GM18520 (cell line): ENCODE measurements around the gene TOP1.

Experiments
- ATAC-seq: cut with Tn5 transposase; IDR thresholded peaks from one replicate; pipeline ENCODE4 v1.9.1; 2021; ENCODE audit not compliant: unreplicated experiment

The TOP1 gene

GRCh38 chr20:41166201-41167117 lies 137.8 kb downstream of the TOP1 start:
- ATAC-seq, result no peak

DNA sequence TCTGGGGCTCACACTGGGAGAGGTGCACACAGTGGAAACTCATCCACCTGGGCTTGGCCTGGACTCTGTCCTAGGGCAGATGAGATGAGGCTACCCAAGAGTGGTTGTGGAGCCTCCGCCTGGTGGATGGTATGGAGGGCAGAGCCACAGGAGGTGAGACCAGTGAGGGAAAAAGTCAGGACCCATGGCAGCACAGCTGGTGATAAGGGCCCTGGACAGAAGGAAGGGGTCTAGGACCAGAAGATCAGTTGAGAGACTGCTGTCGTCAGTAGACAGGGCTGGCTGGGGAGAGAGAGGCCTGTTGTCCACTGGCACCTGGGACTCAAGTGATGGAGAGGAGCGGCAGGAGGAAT lies 138.5 kb downstream of the TOP1 start:
- no peak for ATAC-seq

- ATAC-seq, result no peak
Measured at GRCh38 chr20:41167481-41168253, 139.0 kb downstream of the TOP1 start.

DNA sequence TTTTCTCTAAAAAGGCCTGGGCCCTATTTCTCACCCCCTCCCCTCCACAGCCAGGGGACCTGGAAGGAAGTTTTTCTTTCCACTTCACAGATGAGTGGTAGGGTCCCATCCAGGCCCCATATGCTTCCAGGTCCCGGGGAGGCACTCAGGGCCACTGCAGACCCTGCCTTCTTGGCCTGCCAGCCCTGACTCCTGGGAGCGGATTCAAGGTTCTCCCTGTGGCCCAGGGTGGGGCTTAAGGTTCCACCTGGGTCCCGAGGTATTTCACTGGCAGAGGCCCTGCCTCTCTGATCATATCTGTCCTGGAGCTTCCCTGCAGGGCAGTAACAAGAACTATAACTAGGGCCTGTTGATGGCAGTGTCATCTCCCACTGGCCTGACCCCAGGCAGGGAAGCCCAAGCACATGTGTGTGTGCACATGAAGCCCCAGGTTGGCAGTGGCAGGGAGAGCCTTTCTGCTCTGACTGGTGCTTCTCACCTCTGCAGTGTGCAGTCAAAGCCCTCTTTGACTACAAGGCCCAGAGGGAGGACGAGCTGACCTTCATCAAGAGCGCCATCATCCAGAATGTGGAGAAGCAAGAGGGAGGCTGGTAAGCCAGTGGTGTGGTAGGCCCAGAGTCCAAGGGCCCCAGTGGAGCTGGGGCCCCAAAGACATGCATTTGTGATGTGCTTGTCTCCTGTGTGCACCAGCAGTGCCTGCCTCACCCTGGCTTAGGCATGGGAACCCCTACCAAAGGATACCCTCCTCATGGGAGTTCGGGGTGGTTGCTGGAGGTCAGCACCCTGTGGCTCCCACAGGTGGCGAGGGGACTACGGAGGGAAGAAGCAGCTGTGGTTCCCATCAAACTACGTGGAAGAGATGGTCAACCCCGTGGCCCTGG lies 139.9 kb downstream of the TOP1 start:
- ATAC-seq, result no peak

- no peak for ATAC-seq
Measured at GRCh38 chr20:41169162-41169690, 140.6 kb downstream of the TOP1 start.

DNA sequence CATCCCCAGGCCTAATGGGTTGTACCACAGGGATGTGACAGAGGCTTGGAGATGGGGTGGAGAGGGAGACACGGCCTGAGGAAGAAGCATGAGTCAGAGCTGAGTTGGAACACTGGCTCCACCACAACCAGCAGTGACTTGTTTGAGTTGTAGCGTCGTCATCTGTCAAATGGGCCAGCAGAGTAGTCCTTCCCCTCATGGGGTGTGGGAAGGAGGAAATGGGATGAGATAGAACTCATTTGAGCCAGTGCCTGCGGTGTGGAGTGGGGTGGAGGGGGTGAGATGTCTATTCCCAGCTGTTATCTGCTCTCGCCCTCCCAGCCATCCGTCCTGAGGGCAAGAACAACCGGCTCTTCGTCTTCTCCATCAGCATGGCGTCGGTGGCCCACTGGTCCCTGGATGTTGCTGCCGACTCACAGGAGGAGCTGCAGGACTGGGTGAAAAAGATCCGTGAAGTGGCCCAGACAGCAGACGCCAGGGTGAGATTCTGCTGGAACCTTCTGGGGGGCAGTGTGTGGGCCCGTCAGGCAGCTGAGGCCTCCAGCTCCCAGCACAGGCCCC lies 141.2 kb downstream of the TOP1 start:
- no peak for ATAC-seq

DNA sequence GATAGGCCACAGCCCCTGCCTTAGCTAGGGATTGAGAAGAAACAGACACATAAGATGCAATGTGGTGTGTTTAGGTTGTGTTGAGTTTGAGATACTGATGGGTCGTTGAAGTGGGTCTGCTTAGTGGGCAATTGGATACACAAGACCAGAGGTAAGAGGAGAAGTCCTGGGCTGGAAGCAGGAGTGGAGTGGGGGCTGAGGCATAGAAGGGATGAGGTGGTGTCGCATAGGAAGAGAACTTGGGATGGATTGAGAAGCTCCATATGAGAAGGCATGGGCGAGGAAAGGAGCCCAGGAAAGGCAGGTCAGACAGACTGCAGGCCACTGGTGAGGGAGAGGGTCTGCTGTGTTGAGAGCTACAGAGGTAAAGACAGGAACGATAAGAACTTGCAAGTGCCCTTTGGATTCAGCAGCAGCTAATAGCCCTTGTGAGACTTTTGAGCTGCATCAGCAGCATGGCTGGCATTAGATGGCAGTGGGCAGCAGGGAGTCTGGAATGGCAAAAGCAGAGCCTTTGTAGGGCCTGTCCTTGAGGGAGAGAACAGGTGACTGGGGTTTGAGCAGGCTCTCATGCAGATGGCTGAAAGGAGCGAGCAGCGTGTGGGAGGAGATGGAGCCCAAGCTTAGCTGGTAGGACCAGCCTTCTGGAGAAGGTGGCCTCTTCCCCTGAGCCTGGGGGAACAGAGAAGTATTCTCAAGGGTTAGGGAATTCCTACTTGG lies 141.9 kb downstream of the TOP1 start:
- no peak for ATAC-seq

DNA sequence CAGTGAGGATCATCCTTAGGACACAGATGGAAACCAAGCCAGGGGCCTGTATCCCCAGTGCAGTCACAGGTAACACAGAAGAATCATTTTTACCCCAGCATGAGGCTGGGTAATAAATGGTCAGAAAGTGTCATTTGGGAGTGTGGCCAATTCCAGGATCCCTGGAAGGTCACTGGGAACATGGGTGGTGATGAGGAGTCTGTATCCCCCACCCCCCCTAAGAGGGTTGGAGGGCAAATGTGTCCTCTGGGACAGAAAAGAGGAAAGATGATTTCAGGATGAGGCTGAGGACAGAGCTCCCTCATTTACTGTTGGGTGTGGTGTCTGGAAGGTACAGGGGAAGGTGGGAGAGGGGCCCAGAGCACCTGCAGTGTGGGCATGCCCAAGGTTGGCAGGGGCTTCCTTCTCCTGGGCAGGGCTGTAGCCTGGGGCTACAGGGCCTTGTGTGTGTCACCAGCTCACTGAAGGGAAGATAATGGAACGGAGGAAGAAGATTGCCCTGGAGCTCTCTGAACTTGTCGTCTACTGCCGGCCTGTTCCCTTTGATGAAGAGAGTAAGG lies 143.2 kb downstream of the TOP1 start:
- no peak for ATAC-seq

DNA sequence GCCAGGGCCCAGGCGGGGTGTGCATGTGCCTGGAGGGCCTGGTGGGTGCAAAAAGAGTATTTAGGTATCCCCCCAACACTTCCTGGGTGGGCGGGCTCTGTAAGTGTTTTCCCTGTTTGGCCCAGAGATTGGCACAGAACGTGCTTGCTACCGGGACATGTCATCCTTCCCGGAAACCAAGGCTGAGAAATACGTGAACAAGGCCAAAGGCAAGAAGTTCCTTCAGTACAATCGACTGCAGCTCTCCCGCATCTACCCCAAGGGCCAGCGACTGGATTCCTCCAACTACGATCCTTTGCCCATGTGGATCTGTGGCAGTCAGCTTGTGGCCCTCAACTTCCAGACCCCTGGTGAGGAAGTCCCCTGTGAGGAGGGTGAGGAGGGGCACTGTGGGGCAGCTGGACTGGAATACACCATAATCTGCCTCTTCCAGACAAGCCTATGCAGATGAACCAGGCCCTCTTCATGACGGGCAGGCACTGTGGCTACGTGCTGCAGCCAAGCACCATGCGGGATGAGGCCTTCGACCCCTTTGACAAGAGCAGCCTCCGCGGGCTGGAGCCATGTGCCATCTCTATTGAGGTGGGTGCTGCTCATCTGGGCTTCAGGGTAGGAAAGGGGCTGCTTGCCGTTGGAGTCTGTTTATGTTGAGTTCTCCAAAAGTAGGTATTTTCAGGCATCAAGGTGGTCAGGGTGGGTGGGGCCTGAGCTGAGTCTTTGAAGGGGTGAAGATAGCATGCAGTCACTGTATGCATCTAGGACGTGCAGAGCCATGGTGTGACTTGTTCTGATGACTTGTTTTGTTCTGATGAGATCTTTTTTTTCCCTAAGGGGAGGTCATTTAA lies 143.9 kb downstream of the TOP1 start:
- no peak for ATAC-seq

DNA sequence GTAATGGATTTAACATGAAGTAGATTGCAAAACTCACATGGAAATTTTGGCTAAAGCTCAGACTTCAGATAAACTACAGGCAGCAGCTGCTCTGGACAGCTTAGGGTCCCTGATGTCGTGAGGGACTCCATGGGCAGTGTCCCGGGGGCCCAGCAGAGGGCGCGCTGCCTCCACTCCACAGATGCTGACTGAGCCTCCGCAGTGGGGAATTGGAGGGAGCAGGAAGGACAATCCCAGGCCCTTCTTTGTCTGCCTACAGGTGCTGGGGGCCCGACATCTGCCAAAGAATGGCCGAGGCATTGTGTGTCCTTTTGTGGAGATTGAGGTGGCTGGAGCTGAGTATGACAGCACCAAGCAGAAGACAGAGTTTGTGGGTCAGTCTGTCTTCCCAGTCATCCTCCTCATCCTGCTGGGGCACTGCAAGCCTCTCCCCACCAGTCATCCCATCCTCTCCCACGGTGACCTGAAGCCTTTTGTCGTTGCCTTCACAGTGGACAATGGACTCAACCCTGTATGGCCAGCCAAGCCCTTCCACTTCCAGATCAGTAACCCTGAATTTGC lies 144.6 kb downstream of the TOP1 start:
- ATAC-seq, result no peak

DNA sequence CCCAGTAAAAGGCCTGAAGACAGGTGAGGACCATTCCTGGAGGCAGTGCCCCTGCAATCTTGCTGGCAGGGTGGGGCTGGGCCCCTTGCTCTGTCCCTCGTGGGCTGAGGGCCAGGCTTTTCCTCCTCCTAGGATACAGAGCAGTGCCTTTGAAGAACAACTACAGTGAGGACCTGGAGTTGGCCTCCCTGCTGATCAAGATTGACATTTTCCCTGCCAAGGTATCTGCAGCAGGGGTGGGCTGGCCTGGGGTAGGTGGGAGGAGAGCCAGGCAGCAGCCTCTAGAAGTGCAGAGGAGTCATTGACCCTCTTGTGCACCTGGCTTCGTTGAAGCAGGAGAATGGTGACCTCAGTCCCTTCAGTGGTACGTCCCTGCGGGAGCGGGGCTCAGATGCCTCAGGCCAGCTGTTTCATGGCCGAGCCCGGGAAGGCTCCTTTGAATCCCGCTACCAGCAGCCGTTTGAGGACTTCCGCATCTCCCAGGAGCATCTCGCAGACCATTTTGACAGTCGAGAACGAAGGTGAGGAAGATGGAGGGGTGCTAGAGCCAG lies 145.2 kb downstream of the TOP1 start:
- ATAC-seq, result no peak
